Measurements from ENCODE around the gene GAPVD1. TPM values are rescaled to one million over a fixed set of nuclear protein-coding genes. Genes with fewer than 3 reads are reported as not detected.

GAPVD1 gene
- total RNA-seq, 1 donor from 2014 or later: 54.8 TPM

DNA sequence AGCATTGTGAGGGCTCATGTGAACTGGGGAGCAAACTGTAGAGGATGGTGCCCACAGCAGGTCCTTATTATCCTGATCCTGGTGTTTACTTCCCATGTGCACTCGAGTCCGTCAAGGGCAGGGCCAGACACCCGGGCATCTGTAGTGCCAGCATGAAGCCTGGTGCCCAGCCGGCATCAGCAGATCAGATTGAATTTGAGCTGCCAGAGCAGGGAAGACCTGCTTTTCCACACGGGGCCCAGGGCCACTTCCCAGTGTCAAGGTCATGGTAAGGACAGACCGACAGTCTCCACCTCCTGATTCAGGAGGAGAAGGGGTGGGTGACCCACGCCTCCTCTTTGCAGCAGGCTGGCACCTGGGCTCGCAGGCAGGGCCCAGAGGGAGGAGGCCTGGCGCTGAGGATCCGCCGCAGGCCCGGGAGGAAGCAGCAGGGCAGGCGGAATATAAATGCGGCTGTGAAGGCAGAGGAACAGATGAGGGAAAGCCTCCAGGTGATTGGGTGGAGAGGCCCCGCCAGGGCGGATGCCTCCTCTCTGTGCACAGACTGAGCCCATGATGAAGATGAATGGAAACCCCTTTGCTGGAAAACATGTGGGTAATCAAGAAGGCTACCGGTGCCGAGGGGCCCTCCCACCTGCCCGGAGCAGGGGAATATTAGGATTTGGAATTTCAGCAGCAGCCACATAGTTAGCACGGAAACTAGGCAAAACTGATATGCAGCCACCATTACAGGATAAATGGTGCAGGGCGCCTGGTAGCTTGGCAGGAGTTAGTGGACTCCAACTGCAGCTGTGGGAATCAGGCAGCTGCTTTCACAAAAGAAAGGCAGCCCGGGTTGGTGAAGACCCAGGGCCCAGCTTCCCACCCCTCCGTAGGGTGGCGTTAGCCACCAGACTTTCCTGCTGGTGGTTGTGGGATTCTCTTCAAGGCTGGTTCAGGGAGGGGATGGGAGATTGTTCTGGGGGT, 114.9 kb downstream of the GAPVD1 start:
- H3K4me3 ChIP-seq: no peak overlapping the region
- TF ChIP-seq POLR2AphosphoS5 (IDR thresholded peaks at IDR 0.05; ENCODE audit: insufficient read depth in 1 of 2, low read depth in 1 of 2): no peak
- no peak for TF ChIP-seq POLR2A (IDR thresholded peaks at IDR 0.05)
- no peak for TF ChIP-seq CTCF (IDR thresholded peaks at IDR 0.05)
- H3K4me1 ChIP-seq: peaks cover 13% of the 10 kb centered on the region
- H3K27ac ChIP-seq: no peak overlapping the region
- no peak for DNase-seq (ENCODE audit: extremely low spot score in 2 of 2)
- intact Hi-C loops (cut with DNase I): loop anchor here (10.0 kb wide), 1 partner anchor 122 kb away; no protein-coding TSS in a partner anchor
- H3K27me3 ChIP-seq: no peaks in the 10 kb centered on the region
- no peaks in the 10 kb centered on the region for H3K9me3 ChIP-seq
- H3K36me3 ChIP-seq: no peaks in the 10 kb centered on the region

DNA sequence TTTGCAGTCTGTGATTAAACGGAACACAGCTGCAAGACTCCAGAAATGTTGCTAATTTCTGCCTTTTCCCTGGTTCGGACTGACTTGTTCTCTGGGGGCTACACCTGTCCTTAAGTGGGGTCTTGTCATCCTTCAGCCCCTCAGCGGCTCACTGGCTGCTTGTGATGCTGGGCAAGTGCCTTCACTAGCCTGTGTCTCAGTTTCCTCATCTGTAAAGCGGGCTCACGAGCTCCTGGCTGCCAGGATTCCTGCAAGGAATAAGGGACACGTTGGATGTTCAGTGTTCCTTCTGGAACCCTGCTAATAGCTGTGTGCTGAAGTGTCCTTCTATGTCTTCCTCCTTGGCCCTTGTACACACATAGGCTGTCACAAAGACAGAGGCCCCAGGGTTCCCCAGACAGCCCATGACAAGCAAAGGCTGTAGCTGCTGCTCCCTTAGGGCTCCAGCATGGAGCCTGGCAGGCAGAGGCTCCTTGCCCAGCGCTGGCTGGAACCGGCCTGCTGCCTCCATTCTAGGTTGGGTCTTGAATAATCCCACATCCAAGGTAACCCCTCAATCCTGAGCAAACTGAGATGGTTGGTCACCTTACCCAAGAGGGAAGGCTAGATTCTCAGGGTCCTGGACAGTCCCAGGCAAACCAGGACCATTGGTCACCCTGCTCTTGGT, 116.1 kb downstream of the GAPVD1 start:
- TF ChIP-seq CTCF (IDR thresholded peaks at IDR 0.05): no peak
- no peak for TF ChIP-seq POLR2A (IDR thresholded peaks at IDR 0.05)
- no peak for TF ChIP-seq POLR2AphosphoS5 (IDR thresholded peaks at IDR 0.05; ENCODE audit: insufficient read depth in 1 of 2, low read depth in 1 of 2)
- Histone ChIP-seq H3K4me3 (no peak overlapping the region), H3K9me3 (no peaks in the 10 kb centered on the region), H3K36me3 (no peaks in the 10 kb centered on the region), H3K27ac (no peak overlapping the region), H3K4me1 (peaks cover 13% of the 10 kb centered on the region), H3K27me3 (no peaks in the 10 kb centered on the region)
- intact Hi-C loops (cut with DNase I): loop anchor here (10.0 kb wide), 1 partner anchor 123 kb away; no protein-coding TSS in a partner anchor
- no peak for DNase-seq (ENCODE audit: extremely low spot score in 2 of 2)

- no peak overlapping the region for H3K27ac ChIP-seq
- H3K4me3 ChIP-seq: no peak overlapping the region
- no peak for TF ChIP-seq POLR2AphosphoS5 (IDR thresholded peaks at IDR 0.05; ENCODE audit: insufficient read depth in 1 of 2, low read depth in 1 of 2)
- TF ChIP-seq POLR2A (IDR thresholded peaks at IDR 0.05): no peak
- no peak for TF ChIP-seq CTCF (IDR thresholded peaks at IDR 0.05)
- peaks cover 13% of the 10 kb centered on the region for H3K4me1 ChIP-seq
- DNase-seq (ENCODE audit: extremely low spot score in 2 of 2): no peak
- no peaks in the 10 kb centered on the region for H3K36me3 ChIP-seq
- H3K27me3 ChIP-seq: no peaks in the 10 kb centered on the region
- no peaks in the 10 kb centered on the region for H3K9me3 ChIP-seq
- intact Hi-C loops (cut with DNase I): loop anchor here (10.0 kb wide), 1 partner anchor 124 kb away; no protein-coding TSS in a partner anchor
Observed at GRCh38 chr9:125378778-125379177, 117.2 kb downstream of the GAPVD1 start.

- Histone ChIP-seq H3K4me3 (no peak overlapping the region), H3K4me1 (peaks cover 9% of the 10 kb centered on the region), H3K27ac (no peak overlapping the region), H3K9me3 (no peaks in the 10 kb centered on the region), H3K27me3 (no peaks in the 10 kb centered on the region), H3K36me3 (no peaks in the 10 kb centered on the region)
- intact Hi-C loops (cut with DNase I): loop anchor here (10.0 kb wide), 1 partner anchor 124 kb away; no protein-coding TSS in a partner anchor
- no peak for DNase-seq (ENCODE audit: extremely low spot score in 2 of 2)
- TF ChIP-seq POLR2AphosphoS5 (IDR thresholded peaks at IDR 0.05; ENCODE audit: insufficient read depth in 1 of 2, low read depth in 1 of 2) (no peak), CTCF (IDR thresholded peaks at IDR 0.05) (no peak), POLR2A (IDR thresholded peaks at IDR 0.05) (no peak)
Observed at GRCh38 chr9:125379208-125379607, 117.6 kb downstream of the GAPVD1 start.
